Omental fat pad (tissue), 4 donors: ENCODE measurements around the gene PRSS56. TPM values are rescaled to one million over a fixed set of nuclear protein-coding genes. Genes with fewer than 3 reads are reported as not detected.

Source experiments
- ATAC-seq: fragments of 150-250 bp; one replicate; pipeline ENCODE4 v1.9.1; 2016; ENCODE audit warnings: mild to moderate bottlenecking, moderate library complexity; ENCODE audit not compliant: low FRiP score
- DNase-seq: peaks from one replicate; pipeline ENCODE4 v3.0.0-alpha.2; 2019; ENCODE audit warnings: low spot score
- total RNA-seq, 4 donors: library from RNA; depleted of rRNA; stranded (reverse); fragments of >200 nt; gene quantifications; one replicate each; pipeline ENCODE4 v1.1.0, GENCODE V29; 2016
- TF ChIP-seq, protein P1 (sequence below), 3 donors: fragments of 450-650 bp; IDR thresholded peaks; one replicate each; pipeline ENCODE4 v1.5.1; 2016 to 2017; ENCODE audit warnings: antibody characterized with exemption in 3 of 3, mild to moderate bottlenecking in 3 of 3, moderate library complexity in 2 of 3

The PRSS56 gene
- total RNA-seq = not detected

DNA sequence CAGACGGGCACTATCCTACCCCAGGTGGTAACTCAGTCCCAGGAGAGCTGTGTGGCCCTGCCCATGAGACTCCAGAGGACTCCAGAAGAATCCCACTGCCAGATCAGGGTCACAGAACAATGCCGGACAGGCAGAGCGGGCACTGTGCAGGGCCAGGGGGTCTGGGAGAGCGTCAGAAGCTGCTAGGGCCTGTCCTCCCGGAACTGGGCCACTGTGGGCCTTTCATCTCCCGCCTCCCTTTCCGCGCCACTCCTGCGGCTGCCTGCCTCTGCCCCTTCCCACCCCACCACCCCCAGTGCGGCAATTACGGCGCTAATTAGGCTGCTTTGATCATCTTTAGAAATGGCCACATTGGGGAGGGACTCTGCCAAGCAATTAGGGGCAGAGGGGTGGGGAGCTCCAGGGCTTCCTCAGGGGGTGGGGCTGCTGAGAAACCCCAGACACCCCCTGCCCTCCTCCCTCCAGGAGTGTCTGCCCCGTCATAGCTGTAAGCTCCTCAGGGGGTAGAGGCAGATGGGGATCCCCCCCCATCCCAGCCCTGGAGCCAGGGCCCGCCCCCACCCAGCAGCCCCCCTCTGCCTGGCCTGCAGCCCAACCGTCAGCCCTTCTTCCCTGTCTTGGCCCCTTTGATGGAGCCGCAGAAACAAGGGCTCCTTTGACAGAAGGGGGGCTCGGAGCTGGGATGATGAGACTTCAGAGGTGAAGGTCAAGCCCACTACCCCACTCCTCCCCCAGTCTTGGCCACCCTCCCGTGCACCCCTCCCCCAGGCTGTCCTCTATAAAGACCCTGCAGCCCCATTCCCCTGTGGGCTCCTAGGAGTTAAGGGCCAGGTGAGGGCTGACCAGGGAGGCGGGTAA is at the start of gene PRSS56:
Gene PRSS56, plus strand, starts transcription at position 808 of the 858 bp plus-strand sequence. CDS start 211 bp downstream, outside the sequence.
- no peak for ATAC-seq
- TF ChIP-seq, protein P1, sequence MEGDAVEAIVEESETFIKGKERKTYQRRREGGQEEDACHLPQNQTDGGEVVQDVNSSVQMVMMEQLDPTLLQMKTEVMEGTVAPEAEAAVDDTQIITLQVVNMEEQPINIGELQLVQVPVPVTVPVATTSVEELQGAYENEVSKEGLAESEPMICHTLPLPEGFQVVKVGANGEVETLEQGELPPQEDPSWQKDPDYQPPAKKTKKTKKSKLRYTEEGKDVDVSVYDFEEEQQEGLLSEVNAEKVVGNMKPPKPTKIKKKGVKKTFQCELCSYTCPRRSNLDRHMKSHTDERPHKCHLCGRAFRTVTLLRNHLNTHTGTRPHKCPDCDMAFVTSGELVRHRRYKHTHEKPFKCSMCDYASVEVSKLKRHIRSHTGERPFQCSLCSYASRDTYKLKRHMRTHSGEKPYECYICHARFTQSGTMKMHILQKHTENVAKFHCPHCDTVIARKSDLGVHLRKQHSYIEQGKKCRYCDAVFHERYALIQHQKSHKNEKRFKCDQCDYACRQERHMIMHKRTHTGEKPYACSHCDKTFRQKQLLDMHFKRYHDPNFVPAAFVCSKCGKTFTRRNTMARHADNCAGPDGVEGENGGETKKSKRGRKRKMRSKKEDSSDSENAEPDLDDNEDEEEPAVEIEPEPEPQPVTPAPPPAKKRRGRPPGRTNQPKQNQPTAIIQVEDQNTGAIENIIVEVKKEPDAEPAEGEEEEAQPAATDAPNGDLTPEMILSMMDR (IDR thresholded peaks at IDR 0.05) = no peak
- no peak for DNase-seq

- DNase-seq = no peak
- ATAC-seq = no peak
- TF ChIP-seq, protein P1 (IDR thresholded peaks at IDR 0.05) = no peak
Measured at GRCh38 chr2:232473467-232473890, 46.7 kb upstream of the PRSS56 start.

DNA sequence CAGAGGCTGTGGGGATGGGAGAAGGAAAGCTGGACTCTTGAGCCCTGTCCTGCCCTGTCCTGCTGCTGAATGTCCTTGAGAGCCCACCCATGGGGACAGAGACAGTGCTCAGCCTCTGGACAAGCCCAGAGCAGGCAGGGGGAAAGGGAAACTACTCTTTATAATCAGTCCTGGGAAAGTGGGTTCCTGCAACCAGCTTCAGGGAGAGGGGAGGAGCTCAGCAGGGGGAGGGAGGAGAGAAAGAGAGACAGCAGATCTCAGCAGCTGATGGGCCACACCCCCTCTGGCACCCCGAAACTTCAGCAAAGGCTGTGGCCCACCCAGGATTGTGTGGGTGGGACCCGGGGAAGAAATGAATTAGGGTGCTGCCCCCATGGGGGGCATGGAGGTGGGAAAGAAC is 44.1 kb upstream of the PRSS56 start:
- ATAC-seq (no peak), DNase-seq (no peak)
- TF ChIP-seq, protein P1 (IDR thresholded peaks at IDR 0.05) = no peak

GRCh38 chr2:232476791-232477190 is 43.4 kb upstream of the PRSS56 start:
- DNase-seq (no peak), ATAC-seq (no peak)
- TF ChIP-seq, protein P1 (IDR thresholded peaks at IDR 0.05) = no peak

GRCh38 chr2:232477751-232478510 is 42.3 kb upstream of the PRSS56 start:
- TF ChIP-seq, protein P1 (IDR thresholded peaks at IDR 0.05) = no peak
- ATAC-seq (no peak), DNase-seq (no peak)

GRCh38 chr2:232478571-232479340 is 41.4 kb upstream of the PRSS56 start:
- TF ChIP-seq, protein P1 (IDR thresholded peaks at IDR 0.05) = no peak
- DNase-seq (no peak), ATAC-seq (no peak)
